Sciatic nerve (tissue), 2 donors: Measurements from ENCODE around the gene SAPCD2. TPM values are rescaled to one million over a fixed set of nuclear protein-coding genes. Genes with fewer than 3 reads are reported as not detected.

ENCODE experiments used
- ATAC-seq: fragments of 200-7000 bp; cut with Tn5 transposase; one replicate; pipeline ENCODE4 v1.9.1; 2020; ENCODE audit warnings: mild to moderate bottlenecking, moderate library complexity
- DNase-seq: peaks from one replicate; pipeline ENCODE4 v3.0.0-alpha.2; 2020; ENCODE audit warnings: low spot score
- intact Hi-C: fragments of 100-400 bp; cut with DNase I; formaldehyde crosslinking; loops from one replicate; pipeline ENCODE4 v1.14.2; 2022
- total RNA-seq: library from RNA; stranded (reverse); fragmentation: NEBNext Ultra II Directional; extraction: Animal tissue kit (Norgen Biotek cat#: 25700); gene quantifications from one replicate; pipeline ENCODE4 v1.2.1, GENCODE V29; 2021
- donor health status: DM: no; HTN: no; CAD: no.
- donor health status: DM: no; HTN: no; CAD: no.

SAPCD2 gene
- total RNA-seq, 1 donor from 2014 or later = 0.36 TPM

DNA sequence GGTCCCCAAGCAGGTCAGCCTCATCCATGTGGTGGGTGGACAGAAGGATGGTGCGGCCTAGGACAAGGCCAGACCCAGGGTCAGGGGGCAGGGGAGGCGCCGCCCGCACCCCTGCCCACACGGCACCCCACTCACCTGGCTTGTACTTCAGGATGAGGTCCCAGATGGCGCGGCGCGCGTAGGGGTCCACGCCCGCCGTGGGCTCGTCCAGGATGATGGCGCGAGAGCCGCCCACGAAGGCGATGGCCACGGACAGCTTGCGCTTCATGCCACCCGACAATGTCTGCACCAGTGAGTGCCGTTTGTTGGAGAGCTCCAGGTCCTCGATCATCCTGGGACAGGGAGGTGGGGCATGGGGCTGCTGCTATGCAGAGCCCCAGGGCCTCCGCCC, 54.8 kb downstream of the SAPCD2 start:
- intact Hi-C loops = no loop called here
- ATAC-seq = no peak
- DNase-seq = no peak

DNA sequence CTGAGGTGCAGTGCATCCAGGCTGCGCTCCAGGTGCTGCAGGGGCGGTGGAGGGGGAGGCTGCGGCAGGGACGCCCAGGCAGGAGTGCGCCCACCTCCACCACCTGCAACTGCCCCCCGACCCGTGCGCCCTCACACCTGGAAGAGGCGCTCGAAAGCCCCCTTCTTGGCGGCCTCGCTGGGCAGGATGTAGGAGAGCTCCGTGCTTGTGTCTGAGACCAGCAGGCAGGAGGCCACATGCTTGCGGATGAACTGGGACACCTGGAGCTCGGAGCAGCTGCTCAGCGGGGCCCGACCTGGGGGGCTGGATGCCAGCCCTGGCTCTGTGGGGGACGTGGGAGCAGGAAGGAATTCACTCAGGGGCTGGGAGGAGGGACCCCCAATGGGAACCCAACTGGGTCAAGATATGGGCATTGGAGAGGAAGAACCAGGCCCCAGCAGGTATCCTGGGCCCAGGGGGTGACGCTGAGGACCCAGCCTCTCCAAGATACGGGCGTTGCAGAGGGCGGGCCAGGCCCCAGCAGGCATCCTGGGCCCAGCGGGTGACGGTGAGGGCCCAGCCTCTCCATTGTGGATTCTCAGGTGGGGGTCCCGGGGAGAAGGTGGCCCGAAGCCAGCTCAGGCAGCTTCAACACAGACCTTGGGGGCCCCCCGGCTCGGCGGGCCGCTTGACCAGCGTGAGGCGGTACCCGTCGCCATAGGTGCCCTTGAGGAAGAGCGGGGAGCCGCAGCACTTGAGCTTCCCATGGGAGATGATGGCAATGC, 55.4 kb downstream of the SAPCD2 start:
- ATAC-seq = no peak
- no peak for DNase-seq
- intact Hi-C loops = no loop called here

DNA sequence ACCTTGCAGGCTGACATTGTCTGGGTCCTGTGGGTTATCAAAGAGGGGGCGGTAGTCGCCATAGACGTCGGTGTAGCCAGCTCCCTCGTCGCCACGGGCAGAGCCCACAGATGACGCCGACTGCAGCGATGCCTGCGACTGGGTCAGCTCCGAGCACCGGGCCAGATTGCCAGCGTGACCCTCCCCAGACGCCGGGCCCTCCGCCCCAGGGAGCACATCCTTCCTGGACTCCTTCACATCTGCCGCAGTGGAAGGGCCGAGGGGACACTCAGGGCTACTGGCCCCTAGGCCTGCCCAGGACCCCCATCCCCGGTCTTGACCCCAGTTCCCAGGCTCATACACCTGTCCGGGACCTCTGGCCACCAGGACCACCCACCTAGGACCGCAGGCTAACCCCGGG, 56.2 kb downstream of the SAPCD2 start:
- ATAC-seq (no peak), DNase-seq (no peak)
- intact Hi-C loops = no loop called here

DNA sequence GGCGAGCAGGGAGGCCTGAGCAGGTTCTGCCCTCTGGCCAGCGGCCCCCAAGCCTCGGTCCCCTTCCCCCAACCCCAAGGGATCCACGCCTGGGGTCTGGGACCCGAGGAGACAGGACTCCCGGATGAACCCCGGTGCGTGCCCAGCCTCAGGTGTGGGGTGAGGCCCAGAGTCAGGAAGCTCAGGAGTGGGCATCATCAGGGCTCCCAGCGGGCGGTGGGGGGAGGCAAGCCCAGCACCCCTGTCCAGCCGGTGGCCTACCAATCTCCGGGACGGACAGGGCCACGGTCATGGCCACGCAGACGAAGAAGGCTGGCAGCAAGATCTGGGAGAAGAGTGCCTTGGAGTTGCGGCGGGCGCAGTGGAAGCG, 56.8 kb downstream of the SAPCD2 start:
- ATAC-seq = no peak
- no peak for DNase-seq
- intact Hi-C loops = no loop called here

DNA sequence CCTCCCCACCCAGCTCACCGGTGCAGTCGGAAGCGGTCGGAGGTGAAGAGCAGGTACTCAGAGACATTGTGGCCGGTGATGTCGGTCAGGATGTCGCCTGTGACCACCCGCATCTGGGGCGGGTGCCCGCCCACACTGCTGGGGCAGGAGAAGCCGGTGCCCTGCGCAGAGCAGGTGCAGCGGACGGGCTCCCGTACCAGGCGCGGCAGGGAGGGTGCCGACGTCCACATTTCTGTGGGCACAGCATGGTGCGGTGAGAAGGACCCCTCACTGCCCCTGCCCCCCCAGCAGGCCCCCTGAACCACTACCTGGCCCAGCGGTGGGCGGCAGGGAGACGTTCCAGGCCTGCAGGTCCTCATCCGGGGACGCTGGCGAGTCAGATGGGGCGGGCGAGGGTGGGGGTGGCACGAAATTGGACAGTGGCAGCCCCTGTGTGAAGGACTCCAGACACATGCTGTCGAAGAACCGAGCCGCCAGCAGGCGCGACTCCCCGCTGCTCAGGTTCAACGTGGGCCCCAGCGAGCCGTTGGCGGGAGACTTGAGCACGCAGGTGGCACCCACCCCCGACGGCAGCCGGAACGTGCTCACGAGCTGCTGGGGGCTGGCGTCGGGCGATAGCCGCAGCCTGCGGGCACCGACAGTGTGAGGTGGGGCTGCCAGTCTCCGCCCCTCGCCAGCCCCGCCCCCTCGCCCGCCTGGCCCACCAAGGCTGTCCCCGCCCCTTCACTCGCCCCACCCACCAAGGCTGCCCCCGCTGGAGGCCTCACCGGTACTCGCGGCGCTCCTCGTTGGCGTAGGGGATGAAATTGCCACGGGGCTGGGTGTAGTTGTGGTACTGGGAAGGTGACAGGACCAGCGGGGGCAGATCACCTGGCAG, 57.4 kb downstream of the SAPCD2 start:
- ATAC-seq (no peak), DNase-seq (no peak)
- intact Hi-C loops = no loop called here

Other genes starting within 250 kb of the SAPCD2 start
- 3.1 TPM for gene AJM1, start 228.1 kb downstream of the SAPCD2 start, total RNA-seq
- 76.4 TPM for gene PHPT1, start 221.1 kb downstream of the SAPCD2 start, total RNA-seq
- 3.0 TPM for gene MAMDC4, start 218.2 kb downstream of the SAPCD2 start, total RNA-seq
- gene EDF1, start 204.2 kb downstream of the SAPCD2 start, total RNA-seq = 201 TPM
- gene TRAF2, start 184.0 kb downstream of the SAPCD2 start, total RNA-seq = 17.0 TPM
- gene FBXW5, start 125.8 kb downstream of the SAPCD2 start, total RNA-seq = 59.9 TPM
- gene C8G, start 125.3 kb downstream of the SAPCD2 start, total RNA-seq = not detected
- 8.6 TPM for gene LCN12, start 118.3 kb downstream of the SAPCD2 start, total RNA-seq
- 1,668 TPM for gene PTGDS, start 93.1 kb downstream of the SAPCD2 start, total RNA-seq
- gene LCNL1, start 87.6 kb downstream of the SAPCD2 start, total RNA-seq = 4.1 TPM
- 46.6 TPM for gene PAXX, start 78.1 kb downstream of the SAPCD2 start, total RNA-seq
- 11.3 TPM for gene CLIC3, start 74.0 kb downstream of the SAPCD2 start, total RNA-seq
- 298 TPM for gene ABCA2, start 42.3 kb downstream of the SAPCD2 start, total RNA-seq
- 0.18 TPM for gene FUT7, start 38.5 kb downstream of the SAPCD2 start, total RNA-seq
- 157 TPM for gene NPDC1, start 24.4 kb downstream of the SAPCD2 start, total RNA-seq
- 24.3 TPM for gene ENTPD2, start 16.5 kb downstream of the SAPCD2 start, total RNA-seq
- gene UAP1L1, start 7.0 kb upstream of the SAPCD2 start, total RNA-seq = 18.3 TPM
- gene MAN1B1, start 16.4 kb upstream of the SAPCD2 start, total RNA-seq = 48.3 TPM
- gene DPP7, start 44.2 kb upstream of the SAPCD2 start, total RNA-seq = 127 TPM
- not detected for gene GRIN1, start 68.6 kb upstream of the SAPCD2 start, total RNA-seq
- not detected for gene LRRC26, start 99.5 kb upstream of the SAPCD2 start, total RNA-seq
- gene TMEM210, start 101.5 kb upstream of the SAPCD2 start, total RNA-seq = not detected
- 52.8 TPM for gene ANAPC2, start 118.0 kb upstream of the SAPCD2 start, total RNA-seq
- gene SSNA1, start 118.1 kb upstream of the SAPCD2 start, total RNA-seq = 27.6 TPM
- 8.8 TPM for gene TPRN, start 130.2 kb upstream of the SAPCD2 start, total RNA-seq
- gene TMEM203, start 135.1 kb upstream of the SAPCD2 start, total RNA-seq = 25.6 TPM
- 16.5 TPM for gene NDOR1, start 135.1 kb upstream of the SAPCD2 start, total RNA-seq
- gene RNF208, start 151.7 kb upstream of the SAPCD2 start, total RNA-seq = 10.6 TPM
- not detected for gene CYSRT1, start 154.6 kb upstream of the SAPCD2 start, total RNA-seq
- gene RNF224, start 156.9 kb upstream of the SAPCD2 start, total RNA-seq = not detected
- not detected for gene SLC34A3, start 160.3 kb upstream of the SAPCD2 start, total RNA-seq
- 108 TPM for gene TUBB4B, start 170.7 kb upstream of the SAPCD2 start, total RNA-seq
- gene STPG3, start 180.7 kb upstream of the SAPCD2 start, total RNA-seq = not detected
- 38.9 TPM for gene NELFB, start 184.8 kb upstream of the SAPCD2 start, total RNA-seq
- 4.0 TPM for gene TOR4A, start 207.2 kb upstream of the SAPCD2 start, total RNA-seq
- 18.5 TPM for gene NRARP, start 231.7 kb upstream of the SAPCD2 start, total RNA-seq